Spleen (tissue), 3 donors: Measurements from ENCODE around the gene MED9.

Experiments
- POLR2A ChIP-seq, 3 donors: fragments of 450-650 bp; IDR thresholded peaks; one replicate each; pipeline ENCODE4 v1.5.1; 2017; ENCODE audit warnings: antibody characterized with exemption in 3 of 3, mild to moderate bottlenecking in 1 of 3
- POLR2AphosphoS5 ChIP-seq, 3 donors: sonication (generic); formaldehyde crosslinking; IDR thresholded peaks; one replicate each; pipeline ENCODE4 v1.5.1; 2017; ENCODE audit warnings: antibody characterized with exemption in 3 of 3

GRCh38 chr17:17518014-17518413 is 41.2 kb downstream of the MED9 start:
- TF ChIP-seq POLR2A (IDR thresholded peaks at IDR 0.05) (no peak), POLR2AphosphoS5 (IDR thresholded peaks at IDR 0.05) (no peak)
